ENCODE results near the gene STT3A. TPM values are rescaled to one million over a fixed set of nuclear protein-coding genes. Genes with fewer than 3 reads are reported as not detected.

The STT3A gene
- total and polyA plus RNA-seq, 7 donors, result 10.8 to 62.7 (median 49.3) TPM

DNA sequence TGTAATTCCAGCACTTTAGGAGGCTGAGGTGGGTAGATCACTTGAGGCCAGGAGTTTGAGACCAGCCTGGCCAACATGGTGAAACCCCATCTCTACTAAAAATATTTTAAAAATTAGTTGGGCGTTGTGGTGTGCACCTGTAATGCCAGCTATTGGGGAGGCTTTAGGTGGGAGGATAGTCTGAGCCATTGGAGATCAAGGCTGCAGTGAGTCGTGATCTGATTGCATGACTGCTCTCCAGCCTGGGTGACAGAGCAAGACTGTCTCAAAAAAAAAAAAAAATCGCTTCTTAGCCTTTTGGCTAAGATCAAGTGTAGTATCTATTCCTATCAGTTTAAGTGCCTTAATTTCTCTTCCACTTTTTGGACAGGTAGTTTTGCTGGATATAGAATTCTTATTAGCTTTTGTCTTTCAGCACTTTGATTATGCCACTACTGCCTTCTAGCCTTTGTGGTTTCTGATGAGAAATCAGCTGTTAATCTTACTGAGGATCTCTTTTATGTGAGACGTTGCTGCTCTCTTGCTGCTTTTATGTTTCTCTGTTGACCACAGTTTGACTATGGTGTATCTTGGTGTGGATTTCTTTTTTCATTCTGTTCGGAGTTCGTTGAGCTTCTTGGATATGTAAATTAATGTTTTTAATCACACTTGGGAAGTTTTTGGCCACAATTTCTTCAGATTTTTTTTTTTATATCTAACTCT lies 57.0 kb downstream of the STT3A start:
- H3K27ac ChIP-seq, result no peak overlapping the region
- H3K36me3 ChIP-seq, result peaks cover 0 to 17% (median under 1%) of the 10 kb centered on the region in 4 donors
- TF ChIP-seq EP300 (IDR thresholded peaks at IDR 0.05), result no peak
- no peak for TF ChIP-seq POLR2A (IDR thresholded peaks at IDR 0.05)
- TF ChIP-seq, protein P1, sequence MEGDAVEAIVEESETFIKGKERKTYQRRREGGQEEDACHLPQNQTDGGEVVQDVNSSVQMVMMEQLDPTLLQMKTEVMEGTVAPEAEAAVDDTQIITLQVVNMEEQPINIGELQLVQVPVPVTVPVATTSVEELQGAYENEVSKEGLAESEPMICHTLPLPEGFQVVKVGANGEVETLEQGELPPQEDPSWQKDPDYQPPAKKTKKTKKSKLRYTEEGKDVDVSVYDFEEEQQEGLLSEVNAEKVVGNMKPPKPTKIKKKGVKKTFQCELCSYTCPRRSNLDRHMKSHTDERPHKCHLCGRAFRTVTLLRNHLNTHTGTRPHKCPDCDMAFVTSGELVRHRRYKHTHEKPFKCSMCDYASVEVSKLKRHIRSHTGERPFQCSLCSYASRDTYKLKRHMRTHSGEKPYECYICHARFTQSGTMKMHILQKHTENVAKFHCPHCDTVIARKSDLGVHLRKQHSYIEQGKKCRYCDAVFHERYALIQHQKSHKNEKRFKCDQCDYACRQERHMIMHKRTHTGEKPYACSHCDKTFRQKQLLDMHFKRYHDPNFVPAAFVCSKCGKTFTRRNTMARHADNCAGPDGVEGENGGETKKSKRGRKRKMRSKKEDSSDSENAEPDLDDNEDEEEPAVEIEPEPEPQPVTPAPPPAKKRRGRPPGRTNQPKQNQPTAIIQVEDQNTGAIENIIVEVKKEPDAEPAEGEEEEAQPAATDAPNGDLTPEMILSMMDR (IDR thresholded peaks at IDR 0.05), result no peak
- no peak for TF ChIP-seq POLR2AphosphoS5 (IDR thresholded peaks at IDR 0.05)
- no peak for DNase-seq
- no peaks in the 10 kb centered on the region for H3K9me3 ChIP-seq
- H3K27me3 ChIP-seq, result no peaks in the 10 kb centered on the region
- H3K4me3 ChIP-seq, result no peak overlapping the region
- intact Hi-C loops (cut with DNase I), result no loop called here
- 87 to 90% methylated on average over 6 of the region's 6 CpGs for WGBS, 2 donors
- H3K4me1 ChIP-seq, result no peaks in the 10 kb centered on the region

GRCh38 chr11:125662689-125663088 lies 70.0 kb downstream of the STT3A start:
- no peaks in the 10 kb centered on the region for H3K27me3 ChIP-seq
- no peaks in the 10 kb centered on the region for H3K4me1 ChIP-seq
- H3K36me3 ChIP-seq, result no peaks in the 10 kb centered on the region
- DNase-seq, result no peak
- no peak overlapping the region for H3K4me3 ChIP-seq
- TF ChIP-seq POLR2A (IDR thresholded peaks at IDR 0.05) (no peak), EP300 (IDR thresholded peaks at IDR 0.05) (no peak), POLR2AphosphoS5 (IDR thresholded peaks at IDR 0.05) (no peak)
- TF ChIP-seq, protein P1 (IDR thresholded peaks at IDR 0.05), result no peak
- no peaks in the 10 kb centered on the region for H3K9me3 ChIP-seq
- H3K27ac ChIP-seq, result no peak overlapping the region
- intact Hi-C loops (cut with DNase I), result no loop called here
- WGBS, 2 donors, result 84 to 88% methylated on average over 2 of the region's 2 CpGs

- H3K36me3 ChIP-seq, result no peaks in the 10 kb centered on the region
- no peaks in the 10 kb centered on the region for H3K4me1 ChIP-seq
- TF ChIP-seq, protein P1 (IDR thresholded peaks at IDR 0.05), result no peak
- no peak for TF ChIP-seq EP300 (IDR thresholded peaks at IDR 0.05)
- TF ChIP-seq POLR2A (IDR thresholded peaks at IDR 0.05), result no peak
- TF ChIP-seq POLR2AphosphoS5 (IDR thresholded peaks at IDR 0.05), result no peak
- no peak for DNase-seq
- H3K4me3 ChIP-seq, result no peak overlapping the region
- no peaks in the 10 kb centered on the region for H3K27me3 ChIP-seq
- intact Hi-C loops (cut with DNase I), result no loop called here
- H3K9me3 ChIP-seq, result no peaks in the 10 kb centered on the region
- 94 to 99% methylated on average over 3 of the region's 3 CpGs for WGBS, 2 donors
- H3K27ac ChIP-seq, result no peak overlapping the region
Measured at GRCh38 chr11:125663910-125664309, 71.3 kb downstream of the STT3A start.

DNA sequence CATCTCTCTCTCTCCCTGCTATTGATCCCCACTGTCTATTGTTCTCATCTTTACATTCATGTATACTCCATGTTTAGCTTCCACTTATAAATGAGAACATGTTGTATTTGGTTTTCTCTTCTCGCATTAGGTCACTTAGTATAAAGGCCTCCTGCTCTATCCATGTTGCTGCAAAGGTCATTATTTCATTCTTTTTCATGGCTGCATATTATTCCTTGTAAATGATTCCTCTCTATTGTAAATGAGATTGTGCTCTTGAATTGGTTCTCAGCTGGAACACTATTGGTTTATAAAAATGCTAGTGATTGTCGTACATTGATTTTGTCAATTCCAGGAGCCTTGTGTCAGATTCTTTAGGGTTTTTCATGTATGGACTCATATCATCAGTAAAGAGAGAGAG lies 74.5 kb downstream of the STT3A start:
- 98 to 99% methylated on average over 2 of the region's 2 CpGs for WGBS, 2 donors
- no peaks in the 10 kb centered on the region for H3K36me3 ChIP-seq

More for the DNA sequence above, 74.5 kb downstream of the STT3A start:
- TF ChIP-seq EP300 (IDR thresholded peaks at IDR 0.05) (no peak), POLR2AphosphoS5 (IDR thresholded peaks at IDR 0.05) (no peak), POLR2A (IDR thresholded peaks at IDR 0.05) (no peak)
- TF ChIP-seq, protein P1 (IDR thresholded peaks at IDR 0.05), result no peak
- Histone ChIP-seq H3K4me1 (no peaks in the 10 kb centered on the region), H3K4me3 (no peak overlapping the region), H3K9me3 (no peaks in the 10 kb centered on the region), H3K27ac (no peak overlapping the region), H3K27me3 (no peaks in the 10 kb centered on the region)
- intact Hi-C loops (cut with DNase I), result no loop called here
- DNase-seq, result no peak
